Pancreas (tissue), 10 donors: ENCODE results near the gene PSD4. TPM values are rescaled to one million over a fixed set of nuclear protein-coding genes. Genes with fewer than 3 reads are reported as not detected.

Experiments
- ATAC-seq, 4 donors: fragments of 200-7000 bp; cut with Tn5 transposase; one replicate each; pipeline versions ENCODE4 v1.8.0 to v1.9.1; 2020; ENCODE audit warnings: mild to moderate bottlenecking in 4 of 4, moderate library complexity in 4 of 4
- DNase-seq, 6 donors: peaks; one replicate each; pipeline ENCODE4 v3.0.0-alpha.2; 2020
- FAIRE-seq: peaks from 2 replicates; lab custom pipeline; 2012; peaks lifted over from hg19 to GRCh38; lab: Jason Lieb, UNC
- H3K27ac ChIP-seq, 4 donors: fragments of 200-600 bp; sonication (generic); 1 replicate in 3 of 4; 2 replicates in 1 of 4; pipeline versions ENCODE4 v1.5.0 to v1.8.0; 2020
- H3K27me3 ChIP-seq, 4 donors: fragments of 200-600 bp; one replicate each; pipeline ENCODE4 v1.8.0; 2021
- H3K36me3 ChIP-seq, 3 donors: fragments of 200-600 bp; sonication (generic) in 1 of 3; one replicate each; pipeline versions ENCODE4 v1.5.0 to v1.8.0; 2020 to 2021
- H3K4me1 ChIP-seq, 3 donors: fragments of 200-600 bp; one replicate each; pipeline ENCODE4 v1.8.0; 2021
- H3K4me3 ChIP-seq, 4 donors: fragments of 200-600 bp; sonication (generic) in 2 of 4; one replicate each; pipeline versions ENCODE4 v1.5.0 to v1.8.0; 2020 to 2021
- H3K9me3 ChIP-seq, 4 donors: fragments of 200-600 bp; one replicate each; pipeline ENCODE4 v1.8.0; 2021
- WGBS, 2 donors: extraction: QIAGEN DNeasy Blood & Tissue Kit; methylation state at CpG; one replicate each; pipeline ENCODE4 v1.1.7; 2013; 5-methylcytosine and 5-hydroxymethylcytosine counted together
- intact Hi-C, 3 donors: fragments of 100-400 bp; cut with DNase I; formaldehyde crosslinking; loops; one replicate each; pipeline versions ENCODE4 v1.11.1 to v1.14.2; 2022
- polyA plus RNA-seq, 2 donors: library from polyadenylated mRNA; stranded (reverse); fragments of 200-250 nt; gene quantifications; one replicate each; pipeline ENCODE4 v1.2.3, GENCODE V29; 2013
- total RNA-seq, 6 donors: library from RNA; stranded (reverse); fragmentation: NEBNext Ultra II Directional in 4 of 6; extraction: Animal tissue kit (Norgen Biotek cat#: 25700) in 4 of 6; gene quantifications; one replicate each; pipeline versions ENCODE4 v1.2.1 to v1.2.4, GENCODE V29; 2021 to 2023
- TF ChIP-seq, protein P1 (sequence below), 4 donors: fragments of 200-600 bp; sonication (generic) in 3 of 4; IDR thresholded peaks; one replicate each; pipeline versions ENCODE4 v1.5.0 to v1.8.0; 2021; ENCODE audit warnings: antibody characterized with exemption in 4 of 4
- donor health status: healthy with polysubstance abuse.
- donor health status: DM: no; HTN: no; CAD: no; lungs with moderate emphysema.
- donor health status: DM: no; HTN: no; CAD: no.
- donor health status: control.
- donor health status: control.
- donor health status: Bipolar disorder and iron deficiency.
- donor health status: DM: yes; HTN: yes; CAD: no.
- donor health status: DM: no; HTN: no; CAD: no.
- donor health status: DM: no; HTN: no; CAD: no.
- donor health status: DM: yes; HTN: yes; CAD: no.

PSD4 gene
- total and polyA plus RNA-seq, 8 donors = 15.9 to 37.6 (median 26.0) TPM

DNA sequence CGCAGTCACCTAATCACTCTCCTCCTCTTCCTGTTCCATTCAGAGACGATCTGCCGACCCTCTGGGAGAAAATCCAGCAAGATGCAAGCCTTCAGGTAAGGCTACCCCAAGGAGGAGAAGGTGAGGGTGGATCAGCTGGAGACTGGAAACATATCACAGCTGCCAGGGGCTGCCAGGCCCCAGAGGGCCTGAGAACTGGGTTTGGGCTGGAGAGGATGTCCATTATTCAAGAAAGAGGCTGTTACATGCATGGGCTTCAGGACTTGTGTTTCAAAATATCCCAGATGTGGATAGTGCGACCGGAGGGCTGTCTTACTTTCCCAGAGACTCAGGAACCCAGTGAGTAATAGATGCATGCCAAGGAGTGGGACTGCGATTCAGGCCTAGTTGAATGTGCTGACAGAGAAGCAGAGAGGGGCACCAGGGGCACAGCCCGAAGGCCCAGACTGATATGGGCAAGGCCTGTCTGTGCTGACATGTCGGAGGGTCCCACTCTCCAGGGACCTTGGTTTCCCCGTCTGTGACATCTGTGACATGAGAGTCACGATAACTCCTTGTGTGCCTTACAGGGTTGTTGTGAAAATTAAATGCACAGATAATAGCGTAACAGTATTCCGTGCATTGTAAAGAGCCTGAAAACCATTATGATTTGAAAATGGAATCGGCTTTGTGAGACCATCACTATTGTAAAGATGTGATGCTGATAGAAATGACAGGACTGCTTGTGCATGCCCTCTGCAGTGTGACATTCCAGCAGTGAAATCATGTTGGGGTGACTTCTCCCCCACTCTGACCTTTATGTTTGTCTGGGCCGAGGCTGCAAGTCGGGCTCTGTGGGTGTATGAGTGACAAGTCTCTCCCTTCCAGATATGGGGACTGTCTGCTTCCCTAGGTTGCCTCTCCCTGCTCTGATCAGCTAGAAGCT is 45.9 kb upstream of the PSD4 start:
- no peaks in the 10 kb centered on the region for H3K27me3 ChIP-seq
- ATAC-seq (no peak), DNase-seq (no peak), FAIRE-seq (no peak)
- no peaks in the 10 kb centered on the region for H3K9me3 ChIP-seq
- WGBS, 2 donors = 82% methylated on average over 15 of the region's 15 CpGs
- peak overlapping the region in 1 of 4 donors; percentile 14 for H3K4me3 ChIP-seq
- intact Hi-C loops = no loop called here
- TF ChIP-seq, protein P1, sequence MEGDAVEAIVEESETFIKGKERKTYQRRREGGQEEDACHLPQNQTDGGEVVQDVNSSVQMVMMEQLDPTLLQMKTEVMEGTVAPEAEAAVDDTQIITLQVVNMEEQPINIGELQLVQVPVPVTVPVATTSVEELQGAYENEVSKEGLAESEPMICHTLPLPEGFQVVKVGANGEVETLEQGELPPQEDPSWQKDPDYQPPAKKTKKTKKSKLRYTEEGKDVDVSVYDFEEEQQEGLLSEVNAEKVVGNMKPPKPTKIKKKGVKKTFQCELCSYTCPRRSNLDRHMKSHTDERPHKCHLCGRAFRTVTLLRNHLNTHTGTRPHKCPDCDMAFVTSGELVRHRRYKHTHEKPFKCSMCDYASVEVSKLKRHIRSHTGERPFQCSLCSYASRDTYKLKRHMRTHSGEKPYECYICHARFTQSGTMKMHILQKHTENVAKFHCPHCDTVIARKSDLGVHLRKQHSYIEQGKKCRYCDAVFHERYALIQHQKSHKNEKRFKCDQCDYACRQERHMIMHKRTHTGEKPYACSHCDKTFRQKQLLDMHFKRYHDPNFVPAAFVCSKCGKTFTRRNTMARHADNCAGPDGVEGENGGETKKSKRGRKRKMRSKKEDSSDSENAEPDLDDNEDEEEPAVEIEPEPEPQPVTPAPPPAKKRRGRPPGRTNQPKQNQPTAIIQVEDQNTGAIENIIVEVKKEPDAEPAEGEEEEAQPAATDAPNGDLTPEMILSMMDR (IDR thresholded peaks at IDR 0.05) = no peak
- no peaks in the 10 kb centered on the region for H3K36me3 ChIP-seq
- H3K27ac ChIP-seq = no peak overlapping the region
- no peaks in the 10 kb centered on the region for H3K4me1 ChIP-seq

DNA sequence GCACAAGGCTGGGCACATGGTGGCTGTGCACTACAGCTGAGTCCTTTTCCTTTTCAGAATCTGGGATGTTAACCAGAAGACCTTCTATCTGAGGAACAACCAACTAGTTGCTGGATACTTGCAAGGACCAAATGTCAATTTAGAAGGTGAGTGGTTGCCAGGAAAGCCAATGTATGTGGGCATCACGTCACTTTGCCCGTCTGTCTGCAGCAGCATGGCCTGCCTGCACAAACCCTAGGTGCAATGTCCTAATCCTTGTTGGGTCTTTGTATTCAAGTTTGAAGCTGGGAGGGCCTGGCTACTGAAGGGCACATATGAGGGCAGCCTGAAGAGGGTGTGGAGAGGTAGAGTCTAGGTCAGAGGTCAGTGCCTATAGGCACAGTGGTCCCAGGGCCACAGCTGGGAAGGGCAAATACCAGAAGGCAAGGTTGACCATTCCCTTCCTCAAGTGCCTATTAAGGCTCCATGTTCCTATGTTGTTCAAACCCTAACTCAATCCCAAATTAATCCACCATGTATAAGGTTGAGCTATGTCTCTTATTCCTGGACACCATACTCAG is 44.2 kb upstream of the PSD4 start:
- Histone ChIP-seq H3K9me3 (no peaks in the 10 kb centered on the region), H3K27me3 (no peaks in the 10 kb centered on the region), H3K4me1 (no peaks in the 10 kb centered on the region), H3K27ac (no peak overlapping the region), H3K36me3 (no peaks in the 10 kb centered on the region), H3K4me3 (no peak overlapping the region)
- TF ChIP-seq, protein P1 (IDR thresholded peaks at IDR 0.05) = no peak
- WGBS, 2 donors = 58 to 82% methylated on average over 2 of the region's 2 CpGs
- intact Hi-C loops = loop anchor here in 1 of 3 donors (5.0 kb wide), 1 partner anchor 243 kb away; no protein-coding TSS in a partner anchor
- FAIRE-seq (no peak), ATAC-seq (no peak), DNase-seq (no peak)

DNA sequence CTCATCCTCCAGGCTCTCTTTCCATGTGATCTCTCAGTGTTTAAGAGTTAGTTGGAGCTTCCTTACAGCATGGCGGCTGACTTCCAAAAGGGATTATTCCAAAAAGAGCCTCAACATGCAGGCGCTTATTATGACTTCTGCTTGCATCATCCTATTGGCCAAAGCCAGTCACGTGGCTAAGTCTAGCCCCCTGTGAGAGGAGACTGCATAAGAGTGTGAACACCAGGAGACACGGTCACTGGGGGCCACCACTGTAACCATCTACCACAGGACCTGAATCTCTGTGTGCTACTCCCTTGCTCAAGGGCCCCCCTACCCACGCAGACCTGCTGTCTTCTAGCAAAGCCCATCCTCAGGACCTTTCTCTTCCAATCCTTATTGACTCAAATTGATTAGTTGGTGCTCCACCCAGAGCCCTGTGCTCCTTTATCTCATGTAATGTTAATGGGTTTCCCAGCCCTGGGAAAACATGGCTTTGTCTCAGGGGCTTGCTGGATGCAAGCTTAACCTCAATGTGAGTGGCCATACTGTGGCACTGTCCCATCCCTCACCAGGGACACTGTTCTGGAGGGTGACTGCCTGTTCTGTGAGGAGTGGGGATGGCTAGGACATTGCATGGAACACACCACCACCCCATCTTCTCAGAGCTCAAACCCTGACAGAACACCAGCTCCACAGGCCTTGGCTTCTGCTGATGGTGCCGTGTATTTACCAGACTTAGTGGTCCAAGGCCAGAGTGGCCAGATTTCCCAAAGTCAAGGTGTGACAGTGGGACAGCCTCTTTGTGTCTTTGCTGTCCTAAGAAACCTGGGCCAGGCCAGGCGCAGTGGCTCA is 42.2 kb upstream of the PSD4 start:
- FAIRE-seq (no peak), DNase-seq (no peak), ATAC-seq (no peak)
- no peak overlapping the region for H3K27ac ChIP-seq
- H3K9me3 ChIP-seq = no peaks in the 10 kb centered on the region
- H3K36me3 ChIP-seq = no peaks in the 10 kb centered on the region
- TF ChIP-seq, protein P1 (IDR thresholded peaks at IDR 0.05) = no peak
- no peaks in the 10 kb centered on the region for H3K27me3 ChIP-seq
- H3K4me3 ChIP-seq = no peak overlapping the region
- intact Hi-C loops = loop anchor here in 1 of 3 donors (5.0 kb wide), 1 partner anchor 241 kb away; no protein-coding TSS in a partner anchor
- 81 to 83% methylated on average over 7 of the region's 7 CpGs for WGBS, 2 donors
- no peaks in the 10 kb centered on the region for H3K4me1 ChIP-seq

DNA sequence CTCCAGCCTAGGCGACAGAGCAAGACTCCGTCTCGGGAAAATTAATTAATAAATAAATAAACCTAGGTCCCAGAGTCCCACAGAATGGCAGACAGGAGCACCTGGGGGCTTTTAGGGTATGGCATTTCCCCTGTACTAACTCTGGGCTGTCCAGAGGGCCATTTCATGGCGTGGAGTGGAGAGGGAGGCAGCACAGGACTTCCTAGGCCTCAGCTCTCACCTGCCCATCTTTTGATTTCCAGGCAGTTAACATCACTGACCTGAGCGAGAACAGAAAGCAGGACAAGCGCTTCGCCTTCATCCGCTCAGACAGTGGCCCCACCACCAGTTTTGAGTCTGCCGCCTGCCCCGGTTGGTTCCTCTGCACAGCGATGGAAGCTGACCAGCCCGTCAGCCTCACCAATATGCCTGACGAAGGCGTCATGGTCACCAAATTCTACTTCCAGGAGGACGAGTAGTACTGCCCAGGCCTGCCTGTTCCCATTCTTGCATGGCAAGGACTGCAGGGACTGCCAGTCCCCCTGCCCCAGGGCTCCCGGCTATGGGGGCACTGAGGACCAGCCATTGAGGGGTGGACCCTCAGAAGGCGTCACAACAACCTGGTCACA is 41.3 kb upstream of the PSD4 start:
- Histone ChIP-seq H3K4me1 (no peaks in the 10 kb centered on the region), H3K27me3 (no peaks in the 10 kb centered on the region), H3K4me3 (no peak overlapping the region), H3K36me3 (no peaks in the 10 kb centered on the region), H3K9me3 (no peaks in the 10 kb centered on the region), H3K27ac (no peak overlapping the region)
- intact Hi-C loops = loop anchor here in 1 of 3 donors (5.0 kb wide), 1 partner anchor 240 kb away; no protein-coding TSS in a partner anchor
- DNase-seq = no peak
- no peak for FAIRE-seq
- TF ChIP-seq, protein P1 (IDR thresholded peaks at IDR 0.05) = no peak
- ATAC-seq = no peak
- 85 to 87% methylated on average over 17 of the region's 17 CpGs for WGBS, 2 donors
